IMR-90 (cell line): Measurements from ENCODE around the gene SETX. TPM values are rescaled to one million over a fixed set of nuclear protein-coding genes. Genes with fewer than 3 reads are reported as not detected.

ENCODE experiments used
- ATAC-seq: fragments of 200-7000 bp; cut with Tn5 transposase; 2 replicates; pipeline ENCODE4 v1.9.1; 2020; ENCODE audit warnings: low read depth, mild to moderate bottlenecking, moderate library complexity
- BruUV-seq: library from RNA; stranded (reverse); fragments of 400-500 nt; replicated peaks from 2 replicates; lab custom pipeline; 2021; lab: Mats Ljungman, UMichigan
- CTCF ChIA-PET: fragments of 300-600 bp; formaldehyde crosslinking; extraction: SDS; loops from one replicate; lab custom pipeline; 2021; ENCODE audit warnings: antibody characterized with exemption; lab: Yijun Ruan, JAX
- POLR2A ChIA-PET: fragments of 300-600 bp; sonication (Branson Sonifier 250); formaldehyde crosslinking; loops from one replicate; lab custom pipeline; 2022; ENCODE audit warnings: antibody characterized with exemption; ENCODE audit not compliant: unreplicated experiment; lab: Charles Lee
- DNase-seq: peaks from one replicate; pipeline ENCODE4 v3.0.0; 2013
- H2AFZ ChIP-seq: replicated peaks from 2 replicates; pipeline ENCODE3; 2013; ENCODE audit warnings: low read length, mild to moderate bottlenecking; ENCODE audit not compliant: poor library complexity
- H2AK5ac ChIP-seq: 2 replicates; pipeline ENCODE4 v1.6.1; 2013; ENCODE audit warnings: low read depth, low read length, inconsistent platforms
- H2AK9ac ChIP-seq: replicated peaks from 2 replicates; pipeline ENCODE3; 2013; ENCODE audit warnings: mild to moderate bottlenecking, low read depth, low read length, moderate library complexity; ENCODE audit not compliant: poor library complexity
- H2BK120ac ChIP-seq: 2 replicates; pipeline ENCODE4 v1.6.1; 2013; ENCODE audit warnings: low read depth, low read length, inconsistent platforms
- H2BK15ac ChIP-seq: 3 replicates; pipeline ENCODE4 v1.6.1; 2013; ENCODE audit warnings: low read depth, low read length, inconsistent platforms
- H2BK20ac ChIP-seq: 2 replicates; pipeline ENCODE4 v1.6.1; 2013; ENCODE audit warnings: low read depth, mild to moderate bottlenecking, inconsistent platforms, low read length, moderate library complexity
- H2BK5ac ChIP-seq: 2 replicates; pipeline ENCODE4 v1.6.1; 2013; ENCODE audit warnings: mild to moderate bottlenecking, low read depth, low read length, inconsistent platforms; ENCODE audit not compliant: poor library complexity, severe bottlenecking
- H3K14ac ChIP-seq: replicated peaks from 2 replicates; pipeline ENCODE4 v1.6.1; 2013; ENCODE audit warnings: low read depth, low read length, inconsistent platforms
- H3K18ac ChIP-seq: 2 replicates; pipeline ENCODE4 v1.6.1; 2013; ENCODE audit warnings: low read depth, low read length, control low read depth
- H3K23ac ChIP-seq: 2 replicates; pipeline ENCODE4 v1.6.1; 2013; ENCODE audit warnings: low read depth, low read length, inconsistent platforms
- H3K27ac ChIP-seq: 2 replicates; pipeline ENCODE4 v1.5.1; 2013; ENCODE audit warnings: mild to moderate bottlenecking, control low read depth, low read length; ENCODE audit not compliant: insufficient read depth
- H3K27me3 ChIP-seq: 2 replicates; pipeline ENCODE4 v1.6.1; 2013; ENCODE audit warnings: low read length; ENCODE audit not compliant: control insufficient read depth, insufficient read depth
- H3K36me3 ChIP-seq: 2 replicates; pipeline ENCODE4 v1.6.1; 2013; ENCODE audit warnings: low read length, mixed read lengths; ENCODE audit not compliant: control insufficient read depth, insufficient read depth
- H3K4ac ChIP-seq: 2 replicates; pipeline ENCODE4 v1.6.1; 2013; ENCODE audit warnings: low read depth, low read length, inconsistent platforms
- H3K4me1 ChIP-seq: 2 replicates; pipeline ENCODE4 v1.6.1; 2013; ENCODE audit warnings: low read length, mixed read lengths; ENCODE audit not compliant: control insufficient read depth, insufficient read depth
- H3K4me2 ChIP-seq: 2 replicates; pipeline ENCODE4 v1.6.1; 2013; ENCODE audit warnings: low read depth, mild to moderate bottlenecking, control low read depth, low read length, moderate library complexity
- H3K4me3 ChIP-seq: 2 replicates; pipeline ENCODE4 v1.5.1; 2013; ENCODE audit warnings: low read depth, mild to moderate bottlenecking, control low read depth, low read length, moderate library complexity; ENCODE audit not compliant: insufficient read depth
- H3K56ac ChIP-seq: 2 replicates; pipeline ENCODE4 v1.6.1; 2013; ENCODE audit warnings: low read length, inconsistent platforms; ENCODE audit not compliant: insufficient read depth; ENCODE audit errors: extremely low read depth
- H3K79me1 ChIP-seq, 2 experiments: 2 replicates each; pipeline ENCODE4 v1.6.1; 2013; ENCODE audit warnings: low read length in 2 of 2, inconsistent platforms in 1 of 2, low read depth in 1 of 2
- H3K9ac ChIP-seq: 2 replicates; pipeline ENCODE4 v1.6.1; 2013; ENCODE audit warnings: low read depth, low read length, control low read depth
- H3K9me1 ChIP-seq: 2 replicates; pipeline ENCODE4 v1.6.1; 2013; ENCODE audit warnings: low read length, inconsistent platforms; ENCODE audit not compliant: insufficient read depth
- H3K9me3 ChIP-seq: 2 replicates; pipeline ENCODE4 v1.6.1; 2013; ENCODE audit warnings: low read length; ENCODE audit not compliant: control insufficient read depth, insufficient read depth
- H4K20me1 ChIP-seq: 2 replicates; pipeline ENCODE4 v1.6.1; 2013; ENCODE audit warnings: low read length, inconsistent platforms; ENCODE audit not compliant: insufficient read depth
- H4K5ac ChIP-seq: 2 replicates; pipeline ENCODE4 v1.6.1; 2013; ENCODE audit warnings: mild to moderate bottlenecking, low read depth, low read length, control low read depth
- H4K8ac ChIP-seq, 2 experiments: 2 replicates each; pipeline ENCODE4 v1.6.1; 2013; ENCODE audit warnings: low read depth in 2 of 2, low read length in 2 of 2, control low read depth in 1 of 2, inconsistent platforms in 1 of 2
- H4K91ac ChIP-seq: 2 replicates; pipeline ENCODE4 v1.6.1; 2013; ENCODE audit warnings: low read depth, low read length, inconsistent platforms; ENCODE audit not compliant: insufficient read depth
- BHLHE40 ChIP-seq: fragments of 150-350 bp; IDR thresholded peaks from 2 replicates; pipeline ENCODE4 v1.6.1; 2016; ENCODE audit warnings: mild to moderate bottlenecking, low read depth, low read length
- CEBPB ChIP-seq: IDR thresholded peaks from 2 replicates; pipeline ENCODE4 v1.6.1; 2012; ENCODE audit warnings: low read depth, low read length, improper control_type of control experiment
- CHD1 ChIP-seq: IDR thresholded peaks from 2 replicates; pipeline ENCODE4 v1.6.1; 2012; ENCODE audit warnings: low read depth, low read length, improper control_type of control experiment
- MAZ ChIP-seq: IDR thresholded peaks from 2 replicates; pipeline ENCODE4 v1.6.1; 2012; ENCODE audit warnings: low read depth, mild to moderate bottlenecking, low read length, improper control_type of control experiment, moderate library complexity, borderline replicate concordance
- MXI1 ChIP-seq: IDR thresholded peaks from 2 replicates; pipeline ENCODE4 v1.6.1; 2012; ENCODE audit warnings: low read depth, mild to moderate bottlenecking, low read length, moderate library complexity, borderline replicate concordance
- POLR2A ChIP-seq: IDR thresholded peaks from 2 replicates; pipeline ENCODE4 v1.6.1; 2012; ENCODE audit warnings: mild to moderate bottlenecking, low read depth, low read length
- RFX5 ChIP-seq: IDR thresholded peaks from 2 replicates; pipeline ENCODE4 v1.8.0; 2012; ENCODE audit warnings: low read depth, mild to moderate bottlenecking, low read length, moderate library complexity
- WGBS, 2 experiments: methylation state at CpG; one replicate each; pipeline versions ENCODE4 v1.1.5 to v1.1.7; 2013; ENCODE audit warnings: missing lambda C conversion rate in 2 of 2; ENCODE audit not compliant: insufficient read length in 1 of 2; ENCODE audit errors: extremely low coverage in 2 of 2; 5-methylcytosine and 5-hydroxymethylcytosine counted together
- dilution Hi-C: fragments of 300-500 bp; cut with HindIII; formaldehyde crosslinking; loops from one replicate; pipeline ENCODE4 v1.14.3; 2018; ENCODE audit warnings: low sequenced_read_pairs; ENCODE audit not compliant: unreplicated experiment
- in situ Hi-C: fragments of 300-500 bp; cut with MboI; formaldehyde crosslinking; loops from 3 replicates; pipeline ENCODE4 v1.14.3; 2019; ENCODE audit warnings: low sequenced_read_pairs, inconsistent platforms, mixed read lengths
- intact Hi-C: fragments of 100-400 bp; cut with micrococcal nuclease; formaldehyde crosslinking; loops from 2 replicates; pipeline ENCODE4 v1.10.0; 2022
- polyA plus RNA-seq, 3 experiments: library from polyadenylated mRNA; depleted of rRNA; stranded (reverse); fragments of >200 nt; gene quantifications; 2 replicates each; pipeline ENCODE4 v1.2.3, GENCODE V29; 2012; ENCODE audit warnings: low replicate concordance in 1 of 3
- total RNA-seq: library from RNA; depleted of rRNA; stranded (reverse); fragments of >200 nt; gene quantifications from 2 replicates; pipeline ENCODE4 v1.2.3, GENCODE V29; 2012
- TF ChIP-seq, protein P1 (sequence below): fragments of 150-350 bp; IDR thresholded peaks from 2 replicates; pipeline ENCODE4 v1.6.1; 2017; ENCODE audit warnings: mild to moderate bottlenecking, antibody characterized with exemption, low read length, low read depth

Gene SETX
- total and polyA plus RNA-seq, 2 of the 4 experiments (the other 2 are of a cell fraction), result 13.1 to 55.0 TPM

DNA sequence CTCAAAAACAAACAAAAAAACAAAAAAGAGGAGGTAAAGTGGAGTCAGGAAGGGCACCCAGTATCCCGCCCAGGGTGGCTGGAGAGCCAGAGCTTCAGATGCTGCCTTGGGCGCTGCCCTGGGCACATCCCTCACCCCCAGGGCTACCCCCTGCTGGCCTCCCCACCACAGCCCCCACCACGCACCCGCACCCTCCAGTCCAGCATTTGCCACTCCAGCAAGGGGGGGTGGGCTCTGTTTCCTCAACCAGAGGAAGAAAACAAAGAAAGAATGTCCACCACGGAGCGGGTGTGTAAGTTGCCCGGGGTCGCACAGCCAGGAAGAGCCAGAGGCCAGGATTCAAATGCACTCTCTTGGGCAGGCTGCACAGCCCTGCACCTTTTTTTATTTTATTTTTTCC is 106.8 kb downstream of the SETX start:
- Histone ChIP-seq H3K14ac (no peak overlapping the region), H4K91ac (no peak overlapping the region), H2AK5ac (no peak overlapping the region), H3K23ac (no peak overlapping the region), H2BK15ac (no peak overlapping the region), H2BK5ac (no peak overlapping the region), H3K4ac (no peak overlapping the region), H3K9me1 (no peaks in the 10 kb centered on the region), H3K18ac (no peak overlapping the region), H2BK20ac (no peak overlapping the region), H4K20me1 (0 out of 2 replicates have a peak, but pooled peaks cover 4% of the 10 kb centered on the region), H4K8ac (no peak overlapping the region), H2BK120ac (no peak overlapping the region), H2AFZ (no peak overlapping the region), H3K4me3 (no peak overlapping the region), H3K4me2 (no peak overlapping the region), H3K27ac (no peak overlapping the region), H2AK9ac (peak overlapping the region; percentile 55), H4K5ac (no peak overlapping the region), H3K79me1 (no peaks in the 10 kb centered on the region), H3K36me3 (no peaks in the 10 kb centered on the region), H3K27me3 (peaks cover 41% of the 10 kb centered on the region), H3K9ac (no peak overlapping the region), H3K4me1 (no peaks in the 10 kb centered on the region), H3K9me3 (peaks cover 2% of the 10 kb centered on the region; the same call in 1 of the 2 replicates), H3K56ac (no peak overlapping the region)
- ChIA-PET POLR2A (no interaction called here), CTCF (interaction anchor here (1.0 to 1.2 kb wide), 2 partner anchors 78 to 490 kb away, joined by 3 read pairs; no protein-coding TSS in a partner anchor)
- no TSS peak for BruUV-seq
- TF ChIP-seq MAZ, result no peak
- no peak for TF ChIP-seq RFX5
- TF ChIP-seq CEBPB, result no peak
- TF ChIP-seq POLR2A, result no peak
- no peak for TF ChIP-seq CHD1
- no peak for TF ChIP-seq MXI1
- TF ChIP-seq, protein P1, sequence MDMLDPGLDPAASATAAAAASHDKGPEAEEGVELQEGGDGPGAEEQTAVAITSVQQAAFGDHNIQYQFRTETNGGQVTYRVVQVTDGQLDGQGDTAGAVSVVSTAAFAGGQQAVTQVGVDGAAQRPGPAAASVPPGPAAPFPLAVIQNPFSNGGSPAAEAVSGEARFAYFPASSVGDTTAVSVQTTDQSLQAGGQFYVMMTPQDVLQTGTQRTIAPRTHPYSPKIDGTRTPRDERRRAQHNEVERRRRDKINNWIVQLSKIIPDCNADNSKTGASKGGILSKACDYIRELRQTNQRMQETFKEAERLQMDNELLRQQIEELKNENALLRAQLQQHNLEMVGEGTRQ, result no peak
- TF ChIP-seq BHLHE40, result no peak
- WGBS, 2 experiments, result no CpG with 5 or more reads among the region's 8 CpGs
- in situ Hi-C loops, result no loop called here
- ATAC-seq, result no peak
- dilution Hi-C loops, result no loop called here
- no peak for DNase-seq
- intact Hi-C loops, result no loop called here
